GM18868 (cell line): ENCODE data around the gene NUCB1.
"Not testable (repeated sequence)": the region's sequence is repeated elsewhere in the genome, so short reads cannot be mapped to it uniquely, and the experiment has no call there.

Source experiments
- ATAC-seq: cut with Tn5 transposase; IDR thresholded peaks from one replicate; pipeline ENCODE4 v1.9.1; 2021; ENCODE audit warnings: mild to moderate bottlenecking, moderate library complexity; ENCODE audit not compliant: unreplicated experiment

NUCB1 gene

GRCh38 chr19:48902291-48902690 lies 2.2 kb downstream of the NUCB1 start:
- not testable (repeated sequence) for ATAC-seq

GRCh38 chr19:48903788-48904187 lies 3.7 kb downstream of the NUCB1 start:
- ATAC-seq, result not testable (repeated sequence)

- no peak for ATAC-seq
These were observed 5.6 kb downstream of the NUCB1 start for GRCh38 chr19:48905664-48906063.

- ATAC-seq, result no peak
These were observed 6.2 kb downstream of the NUCB1 start for GRCh38 chr19:48906324-48906723.

GRCh38 chr19:48907671-48908070 lies 7.6 kb downstream of the NUCB1 start:
- no peak for ATAC-seq

GRCh38 chr19:48909424-48910077 lies 9.4 kb downstream of the NUCB1 start:
- not testable (repeated sequence) for ATAC-seq

GRCh38 chr19:48910803-48911202 lies 10.7 kb downstream of the NUCB1 start:
- no peak for ATAC-seq

GRCh38 chr19:48913114-48913889 lies 13.2 kb downstream of the NUCB1 start:
- no peak for ATAC-seq

- no peak for ATAC-seq
These were observed 14.1 kb downstream of the NUCB1 start for GRCh38 chr19:48914181-48914580.

- no peak for ATAC-seq
These were observed 15.6 kb downstream of the NUCB1 start for GRCh38 chr19:48915757-48916156.

GRCh38 chr19:48918071-48918470 lies 18.0 kb downstream of the NUCB1 start:
- ATAC-seq, result no peak

GRCh38 chr19:48918801-48919247 lies 18.7 kb downstream of the NUCB1 start:
- ATAC-seq, result no peak

- not testable (repeated sequence) for ATAC-seq
These were observed 19.2 kb downstream of the NUCB1 start for GRCh38 chr19:48919271-48919670.

GRCh38 chr19:48920949-48921348 lies 20.8 kb downstream of the NUCB1 start:
- ATAC-seq, result no peak

GRCh38 chr19:48921721-48922500 lies 21.8 kb downstream of the NUCB1 start:
- no peak for ATAC-seq

- no peak for ATAC-seq
These were observed 22.7 kb downstream of the NUCB1 start for GRCh38 chr19:48922548-48923490.

- no peak for ATAC-seq
These were observed 25.2 kb downstream of the NUCB1 start for GRCh38 chr19:48925240-48925843.

- ATAC-seq, result not testable (repeated sequence)
These were observed 25.8 kb downstream of the NUCB1 start for GRCh38 chr19:48925890-48926289.

- ATAC-seq, result no peak
These were observed 26.8 kb downstream of the NUCB1 start for GRCh38 chr19:48926909-48927308.

- not testable (repeated sequence) for ATAC-seq
These were observed 27.6 kb downstream of the NUCB1 start for GRCh38 chr19:48927692-48928091.
